ENCODE results near the gene TMEM208. TPM values are rescaled to one million over a fixed set of nuclear protein-coding genes. Genes with fewer than 3 reads are reported as not detected.

TMEM208 gene
- total and polyA plus RNA-seq, 9 donors = 23.8 to 52.0 (median 32.1) TPM

DNA sequence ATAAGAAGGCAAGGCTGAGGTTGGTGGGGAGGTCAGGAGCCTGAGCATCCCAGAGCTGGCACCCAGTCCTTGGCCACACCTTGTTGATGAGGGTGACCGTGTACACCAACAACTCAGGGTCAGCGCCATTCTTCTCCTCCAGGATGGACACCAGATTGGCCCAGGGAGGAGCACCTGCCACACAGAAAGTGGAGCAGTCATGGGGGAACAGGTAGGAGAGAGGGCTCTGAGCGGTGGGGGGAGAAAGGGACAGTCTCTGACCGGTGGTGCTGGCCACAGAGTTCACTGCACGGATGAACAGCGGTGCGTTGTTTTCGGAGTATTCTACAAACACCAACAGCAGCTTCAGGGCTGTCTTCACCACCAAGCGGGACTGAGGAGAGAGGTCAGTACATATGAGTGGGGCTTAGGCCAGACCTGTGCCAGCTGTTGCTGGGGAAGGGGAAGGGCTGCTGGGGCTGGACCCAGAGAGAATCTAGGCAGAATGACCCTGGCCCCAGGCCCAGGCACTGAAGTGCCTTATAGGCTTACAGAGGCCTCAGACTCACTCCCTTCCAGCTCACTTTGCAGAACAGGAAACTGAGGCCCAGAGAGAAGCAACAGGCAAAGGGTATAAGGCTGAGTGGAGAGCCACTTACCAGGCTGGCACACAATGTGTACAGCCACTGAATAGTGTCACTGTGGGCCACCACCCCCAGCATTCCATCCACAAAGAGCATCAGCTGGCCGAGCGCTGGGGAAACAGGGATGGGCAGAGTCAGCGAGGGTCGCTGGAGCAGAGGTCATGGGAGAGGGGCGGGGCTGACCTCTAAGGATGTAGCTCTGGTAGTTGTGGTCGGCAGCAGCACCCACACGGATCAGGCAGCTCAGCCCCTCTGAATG, 10.7 kb downstream of the TMEM208 start:
- H3K27me3 ChIP-seq = no peaks in the 10 kb centered on the region

DNA sequence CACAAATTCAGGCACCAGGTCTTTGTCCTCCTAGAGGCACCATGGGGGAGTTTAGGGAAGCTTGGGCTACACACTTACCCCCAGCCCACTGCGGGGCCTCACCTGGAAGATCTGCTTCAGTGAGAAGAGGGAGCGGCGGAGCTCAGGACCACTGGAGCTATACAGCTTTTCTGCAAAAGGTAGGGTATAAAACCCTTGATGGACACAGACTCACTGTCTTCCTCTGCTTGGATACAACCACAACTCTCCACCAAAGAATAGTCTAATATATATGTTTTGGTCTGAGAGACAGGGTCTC, 11.3 kb downstream of the TMEM208 start:
- no peak for TF ChIP-seq EP300 (IDR thresholded peaks at IDR 0.05)
- TF ChIP-seq POLR2A (IDR thresholded peaks at IDR 0.05) = no peak
- TF ChIP-seq, protein P1, sequence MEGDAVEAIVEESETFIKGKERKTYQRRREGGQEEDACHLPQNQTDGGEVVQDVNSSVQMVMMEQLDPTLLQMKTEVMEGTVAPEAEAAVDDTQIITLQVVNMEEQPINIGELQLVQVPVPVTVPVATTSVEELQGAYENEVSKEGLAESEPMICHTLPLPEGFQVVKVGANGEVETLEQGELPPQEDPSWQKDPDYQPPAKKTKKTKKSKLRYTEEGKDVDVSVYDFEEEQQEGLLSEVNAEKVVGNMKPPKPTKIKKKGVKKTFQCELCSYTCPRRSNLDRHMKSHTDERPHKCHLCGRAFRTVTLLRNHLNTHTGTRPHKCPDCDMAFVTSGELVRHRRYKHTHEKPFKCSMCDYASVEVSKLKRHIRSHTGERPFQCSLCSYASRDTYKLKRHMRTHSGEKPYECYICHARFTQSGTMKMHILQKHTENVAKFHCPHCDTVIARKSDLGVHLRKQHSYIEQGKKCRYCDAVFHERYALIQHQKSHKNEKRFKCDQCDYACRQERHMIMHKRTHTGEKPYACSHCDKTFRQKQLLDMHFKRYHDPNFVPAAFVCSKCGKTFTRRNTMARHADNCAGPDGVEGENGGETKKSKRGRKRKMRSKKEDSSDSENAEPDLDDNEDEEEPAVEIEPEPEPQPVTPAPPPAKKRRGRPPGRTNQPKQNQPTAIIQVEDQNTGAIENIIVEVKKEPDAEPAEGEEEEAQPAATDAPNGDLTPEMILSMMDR (IDR thresholded peaks at IDR 0.05) = no peak
- no peak overlapping the region for H3K4me3 ChIP-seq
- intact Hi-C loops (cut with DNase I) = no loop called here
- 91 to 98% (median 94%) methylated on average over 3 of the region's 3 CpGs for WGBS, 3 donors
- no peaks in the 10 kb centered on the region for H3K36me3 ChIP-seq
- no peaks in the 10 kb centered on the region for H3K27me3 ChIP-seq
- no peak for DNase-seq
- peaks cover 3% of the 10 kb centered on the region for H3K4me1 ChIP-seq (ENCODE audit: insufficient read depth)
- H3K9me3 ChIP-seq = no peaks in the 10 kb centered on the region
- H3K27ac ChIP-seq = no peak overlapping the region

More for the DNA sequence above, 10.7 kb downstream of the TMEM208 start:
- intact Hi-C loops (cut with DNase I) = no loop called here
- TF ChIP-seq, protein P1 (IDR thresholded peaks at IDR 0.05) = no peak
- TF ChIP-seq POLR2A (IDR thresholded peaks at IDR 0.05) (no peak), EP300 (IDR thresholded peaks at IDR 0.05) (no peak)
- 66 to 72% (median 72%) methylated on average over 16 of the region's 16 CpGs for WGBS, 3 donors
- H3K36me3 ChIP-seq = no peaks in the 10 kb centered on the region
- no peak for DNase-seq
- peaks cover 3% of the 10 kb centered on the region for H3K4me1 ChIP-seq (ENCODE audit: insufficient read depth)
- no peaks in the 10 kb centered on the region for H3K9me3 ChIP-seq
- H3K4me3 ChIP-seq = no peak overlapping the region
- no peak overlapping the region for H3K27ac ChIP-seq

DNA sequence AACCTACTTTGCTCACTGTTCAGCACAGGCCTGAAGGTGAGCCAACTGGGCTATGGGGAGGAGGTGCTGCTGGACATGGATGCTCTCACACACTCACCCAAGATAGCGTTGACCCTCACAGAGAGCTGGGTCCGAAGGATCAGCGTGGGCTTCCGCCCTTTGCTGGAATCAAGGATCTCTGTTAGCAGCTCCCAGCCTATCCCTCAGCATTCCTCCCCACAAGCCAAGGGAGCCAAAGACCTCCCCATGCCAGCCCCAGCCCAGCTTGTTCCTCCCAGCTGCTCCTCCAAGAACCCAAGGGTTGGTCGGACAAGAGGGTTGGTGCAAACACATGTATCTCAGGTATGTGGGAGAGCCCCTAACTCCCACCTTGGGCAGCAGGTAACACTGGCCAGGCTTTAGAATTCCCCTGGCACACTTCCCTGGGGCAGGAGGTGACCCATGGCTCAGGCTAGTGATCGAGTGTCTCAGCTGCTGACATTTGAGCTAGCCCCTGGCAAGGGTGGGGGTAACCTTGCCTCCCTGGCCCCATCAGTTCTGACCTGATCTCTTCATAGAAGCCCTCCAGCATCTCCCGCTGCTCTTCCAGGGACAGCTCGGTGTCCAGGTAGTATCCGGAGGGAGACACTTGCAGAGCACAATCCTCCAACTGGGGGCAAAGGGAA, 12.0 kb downstream of the TMEM208 start:
- intact Hi-C loops (cut with DNase I) = no loop called here
- Histone ChIP-seq H3K27ac (no peak overlapping the region), H3K4me3 (no peak overlapping the region), H3K36me3 (no peaks in the 10 kb centered on the region), H3K4me1 (ENCODE audit: insufficient read depth) (peaks cover 3% of the 10 kb centered on the region), H3K27me3 (no peaks in the 10 kb centered on the region), H3K9me3 (no peaks in the 10 kb centered on the region)
- DNase-seq = no peak
- no peak for TF ChIP-seq EP300 (IDR thresholded peaks at IDR 0.05)
- TF ChIP-seq, protein P1 (IDR thresholded peaks at IDR 0.05) = no peak
- no peak for TF ChIP-seq POLR2A (IDR thresholded peaks at IDR 0.05)
- WGBS, 3 donors = 80 to 92% (median 84%) methylated on average over 9 of the region's 9 CpGs

DNA sequence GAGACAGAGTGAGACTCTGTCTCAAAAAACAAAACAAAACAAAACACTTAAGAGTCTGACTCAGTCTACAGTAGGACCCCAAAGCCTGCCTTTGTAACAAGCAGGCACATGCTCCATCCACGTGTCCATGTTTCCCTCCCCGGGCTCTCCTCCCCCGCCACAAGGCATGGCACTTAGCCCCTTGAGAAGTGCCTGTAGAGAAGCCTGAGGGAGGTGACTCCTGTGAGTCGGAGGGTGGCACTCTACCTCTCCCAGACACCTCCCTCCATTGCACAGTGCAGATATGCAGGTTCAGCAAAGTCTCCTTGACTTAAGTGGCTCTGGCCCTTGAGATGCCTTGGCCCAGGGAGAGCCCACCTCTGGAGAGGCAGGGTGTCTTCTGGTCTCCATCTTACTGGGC, 13.6 kb downstream of the TMEM208 start:
- no peaks in the 10 kb centered on the region for H3K9me3 ChIP-seq
- H3K27me3 ChIP-seq = no peaks in the 10 kb centered on the region
- TF ChIP-seq, protein P1 (IDR thresholded peaks at IDR 0.05) = no peak
- TF ChIP-seq EP300 (IDR thresholded peaks at IDR 0.05) = no peak
- no peak for TF ChIP-seq POLR2A (IDR thresholded peaks at IDR 0.05)
- peak overlapping the region in 1 of 2 donors; percentile 35 for H3K27ac ChIP-seq
- H3K36me3 ChIP-seq = no peaks in the 10 kb centered on the region
- no peak for DNase-seq
- intact Hi-C loops (cut with DNase I) = no loop called here
- 66 to 81% (median 69%) methylated on average over 4 of the region's 4 CpGs for WGBS, 3 donors
- no peak overlapping the region for H3K4me3 ChIP-seq
- peaks cover 9% of the 10 kb centered on the region for H3K4me1 ChIP-seq (ENCODE audit: insufficient read depth)
